ENCODE results near the gene CTAG1A. TPM values are rescaled to one million over a fixed set of nuclear protein-coding genes. Genes with fewer than 3 reads are reported as not detected.
"Not testable (repeated sequence)": the region's sequence is repeated elsewhere in the genome, so short reads cannot be mapped to it uniquely, and the experiment has no call there.

The CTAG1A gene
- not detected for total RNA-seq

DNA sequence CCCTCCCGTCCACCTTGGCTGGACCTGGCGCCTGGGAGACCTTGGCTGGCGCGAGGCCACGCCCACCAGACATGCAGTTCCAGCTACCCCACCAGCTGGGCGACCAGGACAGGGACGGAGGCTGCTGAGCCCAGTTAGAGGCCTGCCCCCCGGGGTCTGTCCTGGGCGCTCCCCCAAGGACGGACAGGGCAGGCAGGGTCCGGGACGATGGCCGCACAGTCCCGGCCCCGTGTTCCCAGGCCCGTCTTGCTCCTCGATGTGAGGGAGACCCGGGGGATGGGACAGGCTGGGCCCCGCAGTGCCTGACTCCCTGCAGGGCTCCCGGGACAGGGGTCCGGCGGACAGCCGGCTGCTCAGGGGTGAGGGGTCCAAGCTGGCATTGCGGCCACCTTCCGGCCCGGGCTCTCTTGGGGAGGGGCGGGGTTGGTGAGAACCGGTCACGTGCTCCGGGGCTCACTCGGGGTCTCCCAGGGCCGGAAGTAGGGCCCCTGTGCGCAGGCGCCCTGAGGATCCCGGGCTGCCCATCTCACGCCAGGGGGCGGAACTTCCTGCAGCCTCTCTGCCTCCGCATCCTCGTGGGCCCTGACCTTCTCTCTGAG, at the start of gene CTAG1A:
Gene CTAG1A, plus strand, starts transcription at position 549 of the 599 bp plus-strand sequence. CDS start 74 bp downstream, outside the sequence.
- H3K9me3 Mint-ChIP-seq; H3K4me3 Mint-ChIP-seq; H3K36me3 Mint-ChIP-seq (ENCODE audit: low read depth); POLR2A ChIA-PET; DNase-seq; CTCF ChIA-PET; H3K27me3 Mint-ChIP-seq; H3K27ac Mint-ChIP-seq; H3K4me1 Mint-ChIP-seq: not testable (repeated sequence)

- ChIA-PET POLR2A (no interaction called here), CTCF (interaction anchor here (1.1 to 2.9 kb wide), 3 partner anchors 9 to 162 kb away, joined by 3 to 15 read pairs (median 4); no protein-coding TSS in a partner anchor)
- no peak for DNase-seq
- Mint-ChIP-seq H3K9me3 (no peaks in the 10 kb centered on the region), H3K4me3 (no peak overlapping the region), H3K4me1 (peaks cover 13% of the 10 kb centered on the region), H3K27me3 (no peaks in the 10 kb centered on the region), H3K27ac (no peak overlapping the region), H3K36me3 (ENCODE audit: low read depth) (peaks cover 10% of the 10 kb centered on the region)
These were observed 49.0 kb upstream of the CTAG1A start for GRCh38 chrX:154535892-154536291.

GRCh38 chrX:154539077-154539476, 45.9 kb upstream of the CTAG1A start:
- Mint-ChIP-seq H3K27me3 (no peaks in the 10 kb centered on the region), H3K9me3 (no peaks in the 10 kb centered on the region), H3K27ac (no peak overlapping the region), H3K4me1 (peaks cover 25% of the 10 kb centered on the region), H3K4me3 (no peak overlapping the region), H3K36me3 (ENCODE audit: low read depth) (peaks cover 12% of the 10 kb centered on the region)
- POLR2A ChIA-PET = no interaction called here
- CTCF ChIA-PET = no interaction called here
- no peak for DNase-seq

DNA sequence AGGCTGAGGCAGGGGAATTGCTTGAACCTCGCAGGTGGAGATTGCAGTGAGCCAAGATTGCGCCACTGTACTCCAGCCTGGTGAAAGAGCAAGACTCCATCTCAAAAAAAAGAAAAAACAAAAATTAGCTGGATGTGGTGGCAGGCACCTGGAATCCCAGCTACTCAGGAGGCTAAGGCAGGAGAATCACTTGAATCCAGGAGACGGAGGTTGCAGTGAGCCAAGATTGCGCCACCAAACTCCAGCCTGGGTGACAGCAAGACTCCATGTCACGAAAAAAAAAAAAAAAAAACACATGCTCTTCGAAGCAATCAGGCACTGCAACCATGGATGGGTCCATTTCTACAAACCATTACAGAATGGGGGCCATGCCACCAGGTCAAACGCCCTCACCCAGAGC, 44.6 kb upstream of the CTAG1A start:
- peaks cover 28% of the 10 kb centered on the region for H3K4me1 Mint-ChIP-seq
- DNase-seq, H3K9me3 Mint-ChIP-seq, H3K27me3 Mint-ChIP-seq, H3K4me3 Mint-ChIP-seq, POLR2A ChIA-PET, CTCF ChIA-PET, H3K27ac Mint-ChIP-seq: not testable (repeated sequence)
- H3K36me3 Mint-ChIP-seq (ENCODE audit: low read depth) = peaks cover 12% of the 10 kb centered on the region

DNA sequence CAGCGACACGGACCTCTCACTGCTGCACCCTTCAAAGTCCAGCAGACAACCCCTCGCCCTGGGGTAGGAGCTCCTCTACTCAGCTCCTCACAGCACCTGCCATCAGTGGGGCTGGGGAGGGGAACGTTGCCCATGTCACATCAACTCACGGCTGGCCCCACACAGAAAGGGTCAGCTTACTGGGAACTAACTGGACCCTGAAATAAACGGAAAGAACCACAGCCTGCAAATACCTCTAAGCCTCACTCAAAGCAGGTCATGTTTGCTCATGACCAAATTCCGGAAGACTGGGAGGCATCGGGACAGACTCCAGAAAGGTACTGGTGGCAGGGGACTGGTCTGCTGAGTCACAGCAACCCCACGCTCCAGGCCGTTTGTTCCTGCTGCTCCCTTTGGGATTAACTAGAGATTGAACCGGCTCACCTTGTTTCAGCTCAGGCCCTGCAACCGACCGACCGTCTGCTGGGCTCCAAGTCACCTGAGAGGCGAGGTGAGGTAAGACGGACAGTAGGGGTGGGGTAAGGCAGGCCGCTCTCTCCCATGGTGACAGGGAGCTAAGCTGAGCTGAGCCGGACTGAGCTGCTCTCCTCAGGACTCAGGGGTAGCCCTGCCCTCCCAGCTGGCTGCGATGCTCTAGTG, 43.9 kb upstream of the CTAG1A start:
- DNase-seq = no peak
- no peaks in the 10 kb centered on the region for H3K27me3 Mint-ChIP-seq
- POLR2A ChIA-PET = no interaction called here
- peaks cover 11% of the 10 kb centered on the region for H3K36me3 Mint-ChIP-seq (ENCODE audit: low read depth)
- H3K4me1 Mint-ChIP-seq = peaks cover 31% of the 10 kb centered on the region
- H3K9me3 Mint-ChIP-seq = no peaks in the 10 kb centered on the region
- peak overlapping the region; percentile 46 for H3K27ac Mint-ChIP-seq
- no peak overlapping the region for H3K4me3 Mint-ChIP-seq
- CTCF ChIA-PET = interaction anchor here (0.6 kb wide), 1 partner anchor 67 kb away, joined by 3 read pairs; no protein-coding TSS in a partner anchor

DNA sequence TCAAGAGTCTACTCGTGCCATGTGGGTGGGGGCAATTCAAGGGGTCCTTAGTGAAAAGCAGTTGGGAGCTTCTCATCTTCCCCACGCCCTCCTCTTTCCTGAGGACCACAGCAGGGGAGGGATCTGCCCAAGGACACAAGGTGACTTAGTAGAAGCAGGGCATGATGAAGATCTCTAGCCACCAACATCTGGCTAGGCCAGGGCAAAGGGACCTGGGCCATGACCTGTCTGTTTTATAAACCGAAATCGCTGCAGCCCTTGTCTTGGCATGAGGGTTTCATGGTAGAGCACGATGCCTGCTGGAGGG, 43.4 kb upstream of the CTAG1A start:
- peaks cover 11% of the 10 kb centered on the region for H3K36me3 Mint-ChIP-seq (ENCODE audit: low read depth)
- H3K4me1 Mint-ChIP-seq = peaks cover 34% of the 10 kb centered on the region
- no peak for DNase-seq
- no peak overlapping the region for H3K4me3 Mint-ChIP-seq
- POLR2A ChIA-PET = no interaction called here
- CTCF ChIA-PET = interaction anchor here (0.9 kb wide), 1 partner anchor 9 kb away, joined by 4 read pairs; no protein-coding TSS in a partner anchor
- H3K27ac Mint-ChIP-seq = peak overlapping the region; percentile 19
- no peaks in the 10 kb centered on the region for H3K9me3 Mint-ChIP-seq
- H3K27me3 Mint-ChIP-seq = no peaks in the 10 kb centered on the region

DNA sequence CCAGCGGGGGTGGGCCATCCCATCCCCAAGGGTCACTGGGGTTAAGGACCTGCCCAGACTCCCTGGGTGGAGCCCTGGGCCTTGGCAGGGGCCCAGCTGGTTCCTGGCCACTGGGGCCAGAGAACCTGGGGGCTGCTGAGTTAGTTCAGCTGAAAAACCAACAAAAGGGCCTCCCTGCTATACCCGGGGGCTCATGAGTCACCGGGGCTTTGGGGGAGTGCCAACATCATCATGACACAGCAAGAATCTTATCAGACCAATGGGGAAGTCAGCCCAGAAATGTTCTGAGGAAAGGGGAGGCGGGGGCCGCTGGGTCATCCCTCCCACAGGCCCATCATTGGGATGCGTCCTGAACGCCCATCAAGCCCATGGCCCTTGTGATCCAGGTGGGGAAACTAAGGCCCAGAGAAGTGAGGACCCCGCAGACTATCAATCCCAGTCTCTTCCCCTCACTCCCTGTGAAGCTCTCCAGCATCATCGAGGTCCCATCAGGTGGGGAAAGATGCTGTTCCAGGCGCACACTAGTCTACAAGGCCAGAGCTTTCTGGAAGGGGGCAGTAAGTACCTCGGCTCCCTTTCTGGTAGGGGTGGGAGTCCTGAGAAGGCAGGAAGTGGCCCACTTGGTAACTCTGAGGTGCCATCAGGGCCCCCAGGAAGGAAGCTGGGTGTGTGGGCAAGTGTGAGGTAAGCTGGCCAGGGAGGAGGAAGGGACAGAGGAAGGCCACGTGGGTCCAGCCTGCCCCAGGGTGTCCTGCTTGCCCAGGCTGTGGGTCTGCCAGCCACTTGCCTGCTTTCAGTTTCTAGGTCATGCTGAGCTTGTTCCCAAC, 42.8 kb upstream of the CTAG1A start:
- ChIA-PET POLR2A (no interaction called here), CTCF (interaction anchor here (0.9 to 1.2 kb wide), 2 partner anchors 10 to 169 kb away, joined by 4 read pairs; no protein-coding TSS in a partner anchor)
- Mint-ChIP-seq H3K27me3 (no peaks in the 10 kb centered on the region), H3K4me1 (peaks cover 34% of the 10 kb centered on the region), H3K36me3 (ENCODE audit: low read depth) (peaks cover 11% of the 10 kb centered on the region), H3K9me3 (no peaks in the 10 kb centered on the region), H3K4me3 (no peak overlapping the region), H3K27ac (peak overlapping the region; percentile 90)
- no peak for DNase-seq

DNA sequence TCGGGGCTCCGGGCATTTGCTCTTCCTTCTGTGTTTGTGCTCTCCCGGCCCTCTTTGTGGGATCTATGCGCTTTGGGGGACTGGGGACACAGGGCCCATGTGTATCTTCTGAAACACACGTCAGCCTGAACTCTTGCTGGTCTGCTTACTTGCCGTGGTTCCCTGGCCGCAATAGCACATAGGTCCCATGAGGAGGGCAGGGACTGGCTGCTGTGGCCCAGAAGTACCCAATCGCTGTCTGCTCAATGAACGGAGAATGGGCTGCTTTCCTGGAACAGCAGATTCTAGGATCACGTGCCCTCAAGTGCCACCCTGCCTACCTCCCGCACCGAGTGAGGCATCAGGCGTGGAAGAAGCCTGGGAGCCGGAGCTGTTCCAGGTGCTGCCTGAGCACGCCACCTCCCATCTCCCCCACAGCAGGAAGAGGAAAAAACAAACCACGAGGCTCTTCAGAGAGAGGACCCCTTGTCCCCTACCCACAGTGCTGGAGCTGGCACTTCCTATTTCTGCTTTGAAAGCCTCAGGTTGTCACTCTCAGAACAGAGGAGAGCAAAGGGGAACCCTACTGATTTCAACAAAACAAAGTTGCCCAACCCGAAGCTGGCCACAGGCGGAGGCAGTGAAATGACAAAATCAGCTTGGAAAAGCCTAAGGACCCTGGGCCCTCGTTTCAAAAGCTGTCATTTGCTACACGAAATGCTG, 42.1 kb upstream of the CTAG1A start:
- no peaks in the 10 kb centered on the region for H3K9me3 Mint-ChIP-seq
- peaks cover 34% of the 10 kb centered on the region for H3K4me1 Mint-ChIP-seq
- CTCF ChIA-PET = interaction anchor here (0.9 to 1.2 kb wide), 2 partner anchors 11 to 170 kb away, joined by 4 read pairs; no protein-coding TSS in a partner anchor
- H3K4me3 Mint-ChIP-seq = peak overlapping the region; percentile 64
- H3K27me3 Mint-ChIP-seq = no peaks in the 10 kb centered on the region
- DNase-seq = no peak
- peaks cover 13% of the 10 kb centered on the region for H3K36me3 Mint-ChIP-seq (ENCODE audit: low read depth)
- POLR2A ChIA-PET = interaction anchor here (0.6 kb wide), 1 partner anchor 97 kb away, joined by 3 read pairs; no protein-coding TSS in a partner anchor
- peak overlapping the region; percentile 90 for H3K27ac Mint-ChIP-seq

DNA sequence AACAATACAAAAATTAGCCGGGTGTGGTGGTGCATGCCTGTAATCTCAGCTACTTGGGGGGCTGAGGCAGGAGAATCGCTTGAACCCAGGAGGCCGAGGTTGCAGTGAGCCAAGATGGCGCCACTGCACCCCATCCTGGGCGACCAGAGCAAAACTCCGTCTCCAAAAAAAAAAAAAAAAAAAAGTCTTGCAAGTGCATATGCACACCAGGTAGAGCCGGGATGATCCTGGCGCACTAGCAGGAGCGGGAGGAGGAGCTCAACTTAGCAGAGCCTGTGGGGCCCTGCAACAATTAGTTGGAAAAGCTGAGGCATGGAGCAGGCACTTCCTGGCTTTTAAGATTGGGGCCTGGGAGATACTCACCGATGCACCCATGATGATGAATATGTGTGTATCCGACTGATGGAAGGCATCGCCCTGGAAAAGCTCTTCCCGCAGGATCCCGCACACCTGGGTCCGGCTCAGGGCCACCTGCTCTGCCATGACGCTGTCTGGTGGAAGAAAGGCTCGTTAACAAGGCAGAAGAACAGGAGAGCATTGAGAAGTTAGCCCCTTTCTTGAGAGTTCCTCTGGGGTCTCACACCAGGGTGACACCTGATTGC, 39.2 kb upstream of the CTAG1A start:
- peaks cover 22% of the 10 kb centered on the region for H3K36me3 Mint-ChIP-seq (ENCODE audit: low read depth)

DNA sequence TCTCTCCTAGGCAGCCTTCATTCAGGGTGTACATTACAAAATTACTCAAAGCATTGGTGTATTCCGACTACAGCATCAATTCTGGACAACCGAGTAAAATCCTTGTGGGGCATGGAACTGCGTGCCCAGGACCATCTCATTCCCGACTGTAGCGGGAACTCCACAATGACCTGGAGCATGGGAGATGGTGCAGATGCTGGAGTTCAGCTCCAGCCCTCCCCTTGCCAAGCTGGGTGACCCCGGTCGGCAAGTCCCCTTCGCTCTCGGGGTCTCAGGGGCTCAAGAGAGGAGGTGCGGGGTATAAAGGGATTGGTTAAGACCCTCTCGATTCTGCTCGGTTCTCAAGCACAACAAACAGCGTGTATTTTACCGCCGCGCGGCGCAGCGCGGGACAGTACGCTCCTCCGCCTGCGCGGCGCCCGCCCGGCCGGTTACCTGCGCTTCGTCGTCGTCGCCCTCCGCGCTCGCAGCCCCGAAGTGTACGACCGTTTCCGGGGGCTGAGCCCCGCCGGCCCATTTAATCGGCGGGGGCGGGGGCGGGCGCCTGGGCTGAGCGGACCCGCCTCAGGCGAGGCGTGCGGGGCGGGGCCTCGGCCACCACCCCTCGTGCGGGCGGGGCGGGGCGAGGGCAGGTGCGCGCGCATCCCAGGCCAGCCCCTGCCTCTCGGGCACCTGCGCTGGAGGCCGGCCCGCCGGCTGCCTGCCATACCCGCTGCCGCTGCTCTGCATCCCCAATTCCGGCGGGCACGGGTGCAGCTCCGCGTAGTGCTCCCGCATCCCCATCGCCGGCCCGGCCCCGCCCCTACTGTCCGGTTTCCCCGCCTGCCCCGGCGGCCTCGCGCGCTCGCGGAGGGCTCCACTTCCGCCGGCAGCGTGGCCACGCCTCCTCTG, 38.3 kb upstream of the CTAG1A start, which contains the start of gene G6PD:
Gene G6PD, minus strand, starts transcription at position 493 of the 891 bp plus-strand sequence. CDS start 691 bp downstream, outside the sequence.
- peak within 1 kb of the TSS; percentile 90 for H3K4me3 Mint-ChIP-seq
- H3K27me3 Mint-ChIP-seq = no peaks in the 10 kb centered on the region
- H3K27ac Mint-ChIP-seq = peak within 1 kb of the TSS; percentile 88
- peaks cover 22% of the 10 kb centered on the region for H3K36me3 Mint-ChIP-seq (ENCODE audit: low read depth)
- H3K4me1 Mint-ChIP-seq = peaks cover 45% of the 10 kb centered on the region
- ChIA-PET POLR2A (no interaction called here), CTCF (interaction anchor here (0.6 kb wide), 2 partner anchors 233 to 256 kb away, joined by 3 to 4 read pairs; no protein-coding TSS in a partner anchor)
- no peaks in the 10 kb centered on the region for H3K9me3 Mint-ChIP-seq
- peak; percentile 74 for DNase-seq

More for the DNA sequence above, 39.2 kb upstream of the CTAG1A start:
- H3K27me3 Mint-ChIP-seq = no peaks in the 10 kb centered on the region
- ChIA-PET POLR2A (no interaction called here), CTCF (interaction anchor here (0.6 kb wide), 2 partner anchors 234 to 256 kb away, joined by 3 to 4 read pairs; no protein-coding TSS in a partner anchor)
- H3K4me1 Mint-ChIP-seq = peaks cover 41% of the 10 kb centered on the region
- peak overlapping the region; percentile 41 for H3K27ac Mint-ChIP-seq
- DNase-seq = no peak
- H3K9me3 Mint-ChIP-seq = no peaks in the 10 kb centered on the region
- peak overlapping the region; percentile 68 for H3K4me3 Mint-ChIP-seq

GRCh38 chrX:154547245-154548027, 37.5 kb upstream of the CTAG1A start, which contains the start of gene IKBKG:
Gene IKBKG, plus strand, starts transcription at chrX:154547620. Its CDS starts 4,383 bp downstream, at chrX:154552003.
- H3K4me1 Mint-ChIP-seq = peaks cover 49% of the 10 kb centered on the region
- H3K36me3 Mint-ChIP-seq (ENCODE audit: low read depth) = peaks cover 22% of the 10 kb centered on the region
- H3K4me3 Mint-ChIP-seq = peak within 1 kb of the TSS; percentile 90
- H3K9me3 Mint-ChIP-seq = no peaks in the 10 kb centered on the region
- POLR2A ChIA-PET = no interaction called here
- CTCF ChIA-PET = no interaction called here
- H3K27ac Mint-ChIP-seq = peak within 1 kb of the TSS; percentile 88
- peak; percentile 85 for DNase-seq
- no peaks in the 10 kb centered on the region for H3K27me3 Mint-ChIP-seq
